Measurements from ENCODE around the gene PSEN2.
"Not testable (repeated sequence)": the region's sequence is repeated elsewhere in the genome, so short reads cannot be mapped to it uniquely, and the experiment has no call there.

DNA sequence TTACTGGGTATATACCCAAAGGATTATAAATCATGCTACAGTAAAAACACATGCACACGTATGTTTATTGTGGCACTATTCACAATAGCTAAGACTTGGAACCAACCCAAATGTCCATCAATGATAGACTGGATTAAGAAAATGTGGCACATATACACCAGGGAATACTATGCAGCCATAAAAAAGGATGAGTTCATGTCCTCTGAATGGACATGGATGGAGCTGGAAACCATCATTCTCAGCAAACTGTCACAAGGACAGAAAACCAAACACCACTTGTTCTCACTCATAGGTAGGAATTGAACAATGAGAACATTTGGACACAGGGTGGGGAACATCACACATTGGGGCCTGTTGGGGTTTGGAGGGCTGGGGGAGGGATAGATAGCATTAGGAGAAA lies 15.9 kb upstream of the PSEN2 start:
- TF ChIP-seq, protein P1, sequence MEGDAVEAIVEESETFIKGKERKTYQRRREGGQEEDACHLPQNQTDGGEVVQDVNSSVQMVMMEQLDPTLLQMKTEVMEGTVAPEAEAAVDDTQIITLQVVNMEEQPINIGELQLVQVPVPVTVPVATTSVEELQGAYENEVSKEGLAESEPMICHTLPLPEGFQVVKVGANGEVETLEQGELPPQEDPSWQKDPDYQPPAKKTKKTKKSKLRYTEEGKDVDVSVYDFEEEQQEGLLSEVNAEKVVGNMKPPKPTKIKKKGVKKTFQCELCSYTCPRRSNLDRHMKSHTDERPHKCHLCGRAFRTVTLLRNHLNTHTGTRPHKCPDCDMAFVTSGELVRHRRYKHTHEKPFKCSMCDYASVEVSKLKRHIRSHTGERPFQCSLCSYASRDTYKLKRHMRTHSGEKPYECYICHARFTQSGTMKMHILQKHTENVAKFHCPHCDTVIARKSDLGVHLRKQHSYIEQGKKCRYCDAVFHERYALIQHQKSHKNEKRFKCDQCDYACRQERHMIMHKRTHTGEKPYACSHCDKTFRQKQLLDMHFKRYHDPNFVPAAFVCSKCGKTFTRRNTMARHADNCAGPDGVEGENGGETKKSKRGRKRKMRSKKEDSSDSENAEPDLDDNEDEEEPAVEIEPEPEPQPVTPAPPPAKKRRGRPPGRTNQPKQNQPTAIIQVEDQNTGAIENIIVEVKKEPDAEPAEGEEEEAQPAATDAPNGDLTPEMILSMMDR (IDR thresholded peaks at IDR 0.05): not testable (repeated sequence)
- not testable (repeated sequence) for TF ChIP-seq POLR2A, POLR2AphosphoS5, EP300 (IDR thresholded peaks at IDR 0.05)

Measured in upper lobe of left lung (tissue), 4 donors.